Mesodermal cell (in vitro differentiated cells): ENCODE results near the gene KCTD7.
"Not testable (repeated sequence)": the region's sequence is repeated elsewhere in the genome, so short reads cannot be mapped to it uniquely, and the experiment has no call there.

Experiments used
- H3K27ac ChIP-seq: 2 replicates; pipeline ENCODE4 v1.7.0; 2013; ENCODE audit warnings: mild to moderate bottlenecking, low read depth, low read length, moderate library complexity; ENCODE audit not compliant: severe bottlenecking
- H3K36me3 ChIP-seq: 2 replicates; pipeline ENCODE4 v1.7.1; 2013; ENCODE audit warnings: mild to moderate bottlenecking, low read length, moderate library complexity; ENCODE audit not compliant: control insufficient read depth, insufficient read depth
- H3K4me1 ChIP-seq: one replicate; pipeline ENCODE4 v1.7.1; 2013; ENCODE audit warnings: mild to moderate bottlenecking, low read length; ENCODE audit not compliant: insufficient read depth, control insufficient read depth, poor library complexity, severe bottlenecking
- H3K4me3 ChIP-seq: 2 replicates; pipeline ENCODE4 v1.7.0; 2013; ENCODE audit warnings: low read length, control low read depth, mild to moderate bottlenecking; ENCODE audit not compliant: insufficient read depth, poor library complexity, severe bottlenecking; ENCODE audit errors: extremely low read depth
- H3K9me3 ChIP-seq: 2 replicates; pipeline ENCODE4 v1.7.1; 2013; ENCODE audit warnings: mild to moderate bottlenecking, low read length, moderate library complexity; ENCODE audit not compliant: control insufficient read depth
- WGBS, 2 experiments: methylation state at CpG; one replicate each; pipeline ENCODE4 v1.1.5; 2013; ENCODE audit warnings: missing lambda C conversion rate in 2 of 2; ENCODE audit not compliant: insufficient coverage in 2 of 2; 5-methylcytosine and 5-hydroxymethylcytosine counted together

KCTD7 gene

GRCh38 chr7:66685663-66686062 lies 57.0 kb downstream of the KCTD7 start:
- WGBS, 2 experiments = 92 to 93% methylated on average over 3 to 4 of the region's 4 CpGs
- not testable (repeated sequence) for H3K27ac ChIP-seq, H3K4me3 ChIP-seq, H3K9me3 ChIP-seq
- H3K4me1 ChIP-seq = peaks cover 12% of the 10 kb centered on the region
- peaks cover 11% of the 10 kb centered on the region for H3K36me3 ChIP-seq

DNA sequence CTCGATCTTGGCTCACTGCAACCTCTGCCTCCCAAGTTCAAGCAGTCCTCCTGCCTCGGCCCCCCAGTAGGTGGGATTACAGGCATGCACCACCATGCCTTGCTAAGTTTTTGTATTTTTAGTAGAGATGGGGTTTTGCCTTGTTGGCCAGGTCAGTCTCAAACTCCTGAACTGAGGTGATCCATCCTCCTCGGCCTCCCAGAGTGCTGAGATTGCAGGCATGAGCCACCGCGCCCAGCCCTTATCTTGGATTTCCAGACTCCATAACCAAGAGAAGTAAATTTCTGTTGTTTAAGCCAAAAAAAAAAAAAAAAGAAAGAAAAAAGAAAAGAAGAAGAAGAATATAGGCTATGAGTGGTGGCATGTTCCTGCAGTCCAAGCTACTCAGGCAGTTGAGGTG lies 58.5 kb downstream of the KCTD7 start:
- Histone ChIP-seq H3K4me1 (peaks cover 12% of the 10 kb centered on the region), H3K36me3 (peaks cover 13% of the 10 kb centered on the region), H3K27ac (no peak overlapping the region), H3K4me3 (no peak overlapping the region), H3K9me3 (no peaks in the 10 kb centered on the region)
- 88 to 90% methylated on average over 2 of the region's 5 CpGs for WGBS, 2 experiments

GRCh38 chr7:66687672-66688071 lies 59.0 kb downstream of the KCTD7 start:
- 94 to 96% methylated on average over 5 to 6 of the region's 6 CpGs for whole genome bisulfite sequencing, 2 experiments
- peaks cover 12% of the 10 kb centered on the region for H3K4me1 ChIP-seq

GRCh38 chr7:66689081-66689480 lies 60.4 kb downstream of the KCTD7 start:
- peaks cover 5% of the 10 kb centered on the region for H3K4me1 ChIP-seq
- no CpG with 5 or more reads among the region's 2 CpGs for WGBS, 2 experiments
- no peaks in the 10 kb centered on the region for H3K9me3 ChIP-seq
- H3K4me3 ChIP-seq = no peak overlapping the region
- H3K27ac ChIP-seq = no peak overlapping the region
- H3K36me3 ChIP-seq = peaks cover 23% of the 10 kb centered on the region

More at GRCh38 chr7:66687672-66688071, 59.0 kb downstream of the KCTD7 start:
- H3K9me3 ChIP-seq, H3K4me3 ChIP-seq, H3K27ac ChIP-seq: not testable (repeated sequence)
- peaks cover 13% of the 10 kb centered on the region for H3K36me3 ChIP-seq

GRCh38 chr7:66693331-66693730 lies 64.7 kb downstream of the KCTD7 start:
- peaks cover 5% of the 10 kb centered on the region for H3K4me1 ChIP-seq
- H3K36me3 ChIP-seq = peaks cover 20% of the 10 kb centered on the region
- H3K4me3 ChIP-seq = no peak overlapping the region
- H3K27ac ChIP-seq = no peak overlapping the region
- H3K9me3 ChIP-seq = no peaks in the 10 kb centered on the region
- WGBS, 2 experiments = 82 to 88% methylated on average over 2 to 3 of the region's 4 CpGs
